Measurements from ENCODE around the gene RASAL2.

- no peak for TF ChIP-seq ZNF280B (CRISPR knock-in tag; IDR thresholded peaks at IDR 0.05)
- TF ChIP-seq KAT8 (IDR thresholded peaks at IDR 0.05; ENCODE audit: low read depth): no peak
- TF ChIP-seq FIP1L1 (IDR thresholded peaks at IDR 0.05; ENCODE audit: low read depth, low read length, poor library complexity, severe bottlenecking): no peak
- no peak for TF ChIP-seq MAX (CRISPR knock-in tag; IDR thresholded peaks at IDR 0.05)
- no peak for TF ChIP-seq ETS1 (conservative IDR thresholded peaks at IDR 0.05; ENCODE audit: control insufficient read depth, low read depth, low read length)
- no peak for TF ChIP-seq MXD1 (CRISPR knock-in tag; IDR thresholded peaks at IDR 0.05; ENCODE audit: borderline replicate concordance, poor library complexity, severe bottlenecking)
- no peak for TF ChIP-seq CTCF (IDR thresholded peaks at IDR 0.05 in 2 of 3, conservative IDR thresholded peaks at IDR 0.05 in 1 of 3; ENCODE audit: insufficient read depth in 2 of 3, low read depth in 1 of 3, low read length in 3 of 3)
- TF ChIP-seq CHD7 (IDR thresholded peaks at IDR 0.05; ENCODE audit: low read depth, low read length): no peak
- no peak for TF ChIP-seq NR2F6 (CRISPR knock-in tag; IDR thresholded peaks at IDR 0.05)
- TF ChIP-seq LARP7 (IDR thresholded peaks at IDR 0.05): no peak
- no peak for TF ChIP-seq ARID3A (IDR thresholded peaks at IDR 0.05; ENCODE audit: borderline replicate concordance, low read depth, low read length)
- no peak for TF ChIP-seq FOXK1 (CRISPR knock-in tag; IDR thresholded peaks at IDR 0.05; ENCODE audit: borderline replicate concordance)
- TF ChIP-seq CBFA2T2 (conservative IDR thresholded peaks at IDR 0.05): no peak
- TF ChIP-seq ZBTB12 (CRISPR knock-in tag; IDR thresholded peaks at IDR 0.05): no peak
Observed at GRCh38 chr1:178145605-178146004, 51.7 kb downstream of the RASAL2 start.

Measured in K562 (cell line).